ENCODE measurements around the gene CBLC. TPM values are rescaled to one million over a fixed set of nuclear protein-coding genes. Genes with fewer than 3 reads are reported as not detected.

CBLC gene
- total RNA-seq, 1 donor from 2014 or later = 2.3 TPM

GRCh38 chr19:44848812-44849447 lies 71.2 kb downstream of the CBLC start:
- Histone ChIP-seq H3K4me1 (peaks cover 41% of the 10 kb centered on the region), H3K4me3 (peak overlapping the region; percentile 85), H3K9me3 (no peaks in the 10 kb centered on the region), H3K27me3 (ENCODE audit: low read depth) (no peaks in the 10 kb centered on the region), H3K36me3 (no peaks in the 10 kb centered on the region), H3K27ac (peak overlapping the region; percentile 97)
- no peak for TF ChIP-seq CTCF (IDR thresholded peaks at IDR 0.05)
- DNase-seq (no peak), ATAC-seq (no peak)
- intact Hi-C loops (cut with DNase I) = no loop called here

Small RNA genes within 50 kb of the gene (microRNA-seq; reads per million reads assigned to microRNA genes)
- gene MIR8085 (ENCODE audit: borderline number of aligned reads) = not detected

Other genes starting within 250 kb of the CBLC start
- 0.30 TPM for gene CEACAM20, start 248.2 kb upstream of the CBLC start, total RNA-seq
- not detected for gene IGSF23, start 164.3 kb upstream of the CBLC start, total RNA-seq
- gene PVR, start 134.0 kb upstream of the CBLC start, total RNA-seq = 35.0 TPM
- gene CEACAM19, start 106.4 kb upstream of the CBLC start, total RNA-seq = 7.7 TPM
- not detected for gene CEACAM16, start 78.7 kb upstream of the CBLC start, total RNA-seq
- 41.0 TPM for gene BCL3, start 29.2 kb upstream of the CBLC start, total RNA-seq
- gene BCAM, start 31.2 kb downstream of the CBLC start, total RNA-seq = 205 TPM
- 75.1 TPM for gene NECTIN2, start 68.4 kb downstream of the CBLC start, total RNA-seq
- gene TOMM40, start 113.4 kb downstream of the CBLC start, total RNA-seq = 40.8 TPM
- gene APOE, start 127.9 kb downstream of the CBLC start, total RNA-seq = 447 TPM
- 816 TPM for gene APOC1, start 136.7 kb downstream of the CBLC start, total RNA-seq
- 0.68 TPM for gene APOC4, start 164.3 kb downstream of the CBLC start, total RNA-seq
- 30.2 TPM for gene APOC2, start 168.2 kb downstream of the CBLC start, total RNA-seq
- 104 TPM for gene CLPTM1, start 177.5 kb downstream of the CBLC start, total RNA-seq
- 12.2 TPM for gene RELB, start 223.6 kb downstream of the CBLC start, total RNA-seq